Stimulated activated CD4-positive, alpha-beta T cell treated with anti-CD3 and anti-CD28 coated beads, Interleukin-4, amount 100 ng/mL, for 24 hours (primary cell): Measurements from ENCODE around the gene UBL3.

Experiments used
- DNase-seq: peaks from one replicate; pipeline ENCODE4 v3.0.0-alpha.2; 2020

The UBL3 gene

DNA sequence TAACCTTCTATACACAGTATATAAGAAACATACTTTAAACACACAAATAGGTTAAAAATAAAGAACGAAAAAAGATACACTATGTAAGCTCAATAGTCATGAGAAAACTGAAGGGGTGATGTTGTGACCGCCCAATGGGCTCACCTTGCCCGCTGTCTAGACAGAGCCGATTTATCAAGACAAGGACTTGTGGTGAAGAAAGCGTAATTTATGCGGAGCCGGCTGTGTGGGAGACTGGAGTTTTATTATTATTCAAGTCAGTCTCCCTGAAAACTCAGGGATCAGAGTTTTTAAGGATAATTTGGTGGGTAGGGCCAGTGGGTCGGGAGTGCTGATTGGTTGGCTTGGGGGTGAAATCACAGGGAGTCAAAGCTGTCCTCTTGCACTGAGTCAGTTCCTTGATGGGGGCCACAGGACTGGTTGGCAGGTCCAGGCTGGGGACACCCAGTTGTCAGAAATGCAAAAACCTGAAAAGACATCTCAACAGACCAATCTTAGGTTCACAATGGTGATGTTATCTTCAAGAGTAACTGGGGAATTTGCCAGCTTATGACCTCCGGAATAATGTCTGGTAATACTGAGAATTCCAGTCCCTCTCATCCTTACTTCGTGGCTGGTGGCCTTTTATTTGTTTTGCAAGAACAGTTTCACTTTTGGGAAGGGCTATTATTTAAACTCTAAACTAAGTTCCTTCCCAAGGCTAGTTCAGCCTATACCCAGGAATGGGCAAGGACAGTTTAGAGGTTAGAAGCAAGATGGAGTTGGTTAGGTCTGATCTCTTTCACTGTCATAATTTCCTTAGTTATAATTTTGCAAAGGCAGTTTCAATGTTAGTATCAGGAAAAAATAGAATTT lies 96.6 kb downstream of the UBL3 start:
- DNase-seq: no peak

GRCh38 chr13:29752175-29752574 lies 98.2 kb downstream of the UBL3 start:
- DNase-seq: no peak

DNA sequence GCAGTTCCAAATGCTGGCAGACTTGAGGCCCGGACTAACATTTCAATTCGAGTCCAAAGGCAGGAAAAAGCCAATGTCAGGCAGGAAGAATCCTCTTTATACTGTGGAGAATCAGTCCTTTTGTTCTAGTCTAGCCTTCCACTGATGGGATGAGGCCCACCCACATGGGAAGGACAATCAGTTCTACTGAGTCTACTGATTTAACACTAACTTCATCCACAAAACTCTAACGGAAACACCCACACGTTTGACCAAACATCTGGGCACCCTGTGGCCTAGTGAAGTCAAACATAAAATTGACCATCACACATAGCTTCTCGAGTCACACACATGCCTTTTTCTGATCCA lies 100.3 kb downstream of the UBL3 start:
- DNase-seq: no peak

DNA sequence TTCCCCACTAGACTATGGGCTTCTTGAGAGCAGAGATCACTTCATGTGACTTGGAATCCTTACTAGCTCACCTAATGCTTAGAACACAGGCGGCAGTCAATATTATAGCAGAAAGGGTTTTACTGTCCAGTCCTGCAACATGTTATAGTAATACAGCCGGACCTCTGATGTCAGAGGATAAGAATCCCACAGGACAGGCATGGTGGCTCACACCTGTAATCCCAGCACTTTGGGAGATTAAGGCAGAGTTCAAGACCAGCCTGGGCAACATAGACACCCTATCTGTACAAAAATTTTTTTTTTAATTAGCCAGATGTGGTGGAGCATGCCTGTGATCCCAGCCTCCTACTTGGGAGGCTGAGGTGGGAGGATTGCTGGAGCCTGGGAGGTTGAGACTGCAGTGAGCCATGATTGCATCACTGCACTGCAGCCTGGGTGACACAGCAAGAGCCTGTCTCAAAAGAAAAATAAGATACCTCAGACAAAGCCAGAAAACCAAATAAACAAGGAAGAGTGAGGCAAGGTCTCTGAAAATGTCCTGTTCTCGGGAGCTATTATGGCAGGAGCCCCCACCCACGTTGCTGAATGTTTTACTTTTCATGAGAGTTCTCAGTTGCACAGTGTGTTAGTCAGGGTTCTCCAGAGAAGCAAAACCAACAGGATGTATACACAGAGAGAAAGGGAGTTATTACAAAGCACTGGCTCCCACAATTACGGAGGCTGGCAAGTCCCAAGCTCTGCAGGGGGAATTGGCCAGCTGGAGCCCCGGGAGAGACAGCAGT lies 100.8 kb downstream of the UBL3 start:
- DNase-seq: no peak

DNA sequence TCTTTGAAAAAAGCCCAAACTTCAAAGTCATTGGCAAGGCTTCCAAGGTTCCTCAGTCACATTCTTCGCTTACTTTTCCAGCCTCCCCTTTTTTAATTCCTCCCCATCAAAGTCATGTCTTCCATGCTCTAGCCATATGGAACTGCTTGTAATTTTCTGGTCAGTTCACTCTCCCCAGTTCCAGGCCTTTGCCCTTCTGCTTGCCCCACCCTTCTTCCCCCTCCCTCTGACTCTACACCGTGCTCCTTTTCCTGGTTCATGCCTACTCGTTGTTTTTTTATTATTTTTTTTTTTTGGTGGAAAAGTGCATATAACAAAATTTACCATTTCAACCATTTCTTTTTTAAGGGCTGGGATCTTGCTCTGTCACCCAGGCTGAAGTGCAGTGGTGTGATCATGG lies 102.3 kb downstream of the UBL3 start:
- no peak for DNase-seq

GRCh38 chr13:29746148-29746677 lies 104.2 kb downstream of the UBL3 start:
- no peak for DNase-seq

GRCh38 chr13:29745704-29746103 lies 104.7 kb downstream of the UBL3 start:
- no peak for DNase-seq

DNA sequence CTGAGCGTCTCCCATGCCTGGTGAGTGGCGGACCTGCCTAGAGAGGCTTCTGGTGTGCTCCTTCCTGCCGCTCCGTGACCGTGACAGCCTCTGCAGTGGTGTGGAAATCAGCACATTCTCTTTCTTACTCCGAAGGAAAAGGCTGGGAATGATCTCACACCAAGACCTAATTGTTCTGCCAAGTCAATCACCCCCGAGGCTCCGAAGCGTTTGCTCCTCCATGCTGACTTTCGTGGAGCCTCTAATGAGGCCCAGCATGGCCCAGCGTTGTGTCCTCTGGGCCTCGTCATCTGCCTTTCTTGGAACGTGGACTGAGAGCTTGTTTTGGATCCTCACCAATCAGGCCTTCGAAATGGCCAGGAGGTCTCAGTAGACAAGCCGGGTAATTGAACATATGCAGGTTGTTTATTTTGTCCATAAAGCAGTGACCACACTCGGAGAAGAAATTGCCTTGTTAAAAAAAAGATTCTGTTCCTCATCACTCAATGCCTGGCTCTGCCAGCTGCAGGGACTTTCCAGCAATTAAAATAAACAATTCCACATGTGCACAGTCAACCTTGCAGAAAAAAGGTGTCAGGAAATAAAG lies 107.1 kb downstream of the UBL3 start:
- DNase-seq: no peak

DNA sequence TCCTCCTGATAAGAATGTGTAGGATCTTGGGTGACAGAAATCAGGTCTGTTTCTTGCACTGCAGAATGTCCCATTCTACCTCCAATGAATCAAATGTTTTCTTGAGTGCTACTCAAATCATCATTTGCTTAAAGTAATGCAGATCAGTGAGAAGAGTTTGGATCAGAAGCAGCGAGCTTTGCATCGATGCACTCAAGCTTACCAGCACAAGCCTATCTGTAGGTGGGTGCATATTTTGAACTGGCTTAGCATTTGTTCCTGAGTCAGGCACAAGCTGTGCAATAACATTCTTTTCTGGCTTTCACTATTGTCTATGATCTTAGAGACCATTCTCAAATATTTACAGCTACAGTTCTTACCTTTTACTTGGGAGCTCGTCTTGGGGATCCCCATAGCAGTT lies 109.5 kb downstream of the UBL3 start:
- DNase-seq: no peak

DNA sequence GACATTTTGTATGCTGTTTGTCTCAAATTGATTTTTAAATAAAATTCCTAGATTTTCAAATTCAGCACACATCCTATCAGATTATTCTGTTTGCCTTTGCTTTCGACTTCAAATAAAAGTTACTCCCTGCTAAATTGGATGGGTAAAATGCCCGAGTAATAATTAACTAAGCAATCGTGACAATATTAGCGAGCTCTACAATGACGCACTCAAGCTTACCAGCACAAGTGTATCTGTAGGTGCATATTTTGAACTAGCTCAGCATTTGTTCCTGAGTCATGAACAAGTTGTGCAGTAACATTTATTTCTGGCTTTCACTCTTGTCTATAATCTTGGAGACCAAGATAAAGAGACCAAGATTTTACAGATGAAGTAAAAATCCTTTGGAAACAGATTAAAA lies 113.4 kb downstream of the UBL3 start:
- no peak for DNase-seq

DNA sequence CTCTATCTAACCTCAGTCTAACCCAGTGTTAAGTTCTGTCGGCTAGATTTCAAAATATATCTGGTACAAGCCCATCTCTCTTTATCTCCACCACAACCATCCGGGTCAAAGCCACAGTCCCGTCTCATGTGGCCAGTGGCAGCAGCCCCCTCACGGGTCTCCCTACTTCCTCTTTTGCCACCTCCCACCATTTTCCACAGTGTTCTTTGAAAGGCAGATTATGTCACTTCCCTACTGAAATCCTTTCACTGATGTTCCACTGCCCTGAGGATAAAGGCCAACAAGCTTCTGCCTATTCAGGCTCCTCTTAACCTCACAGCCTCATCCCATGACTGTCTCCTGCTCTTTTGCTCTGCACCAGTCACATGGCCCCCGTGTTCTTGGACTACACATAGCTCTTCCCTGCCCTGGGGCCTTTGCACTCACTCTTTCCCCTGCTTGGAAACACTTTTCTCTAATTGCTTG lies 117.2 kb downstream of the UBL3 start:
- no peak for DNase-seq

- no peak for DNase-seq
Observed at GRCh38 chr13:29730253-29730652, 120.2 kb downstream of the UBL3 start.

DNA sequence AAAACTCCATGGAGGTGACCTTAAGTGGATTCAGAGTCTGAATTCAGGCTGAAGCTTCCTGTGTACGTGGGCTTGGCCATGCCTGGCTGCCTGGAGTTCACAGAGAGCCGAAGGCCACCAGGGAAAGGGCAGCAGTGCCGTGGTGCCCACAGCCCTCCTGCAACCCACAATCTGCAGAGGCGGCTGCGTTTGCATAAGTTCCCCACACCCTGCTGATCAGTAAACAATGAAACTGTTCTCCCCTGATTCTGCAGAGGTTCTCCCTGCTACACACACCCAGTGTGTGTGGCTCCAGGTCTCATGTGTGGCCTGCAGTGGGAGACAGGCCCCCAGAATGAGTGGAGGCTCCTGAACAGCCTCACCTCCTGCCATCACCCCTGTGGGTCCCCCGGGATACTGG lies 128.0 kb downstream of the UBL3 start:
- no peak for DNase-seq

GRCh38 chr13:29721766-29722165 lies 128.7 kb downstream of the UBL3 start:
- DNase-seq: no peak

- no peak for DNase-seq
Observed at GRCh38 chr13:29718694-29719093, 131.7 kb downstream of the UBL3 start.

DNA sequence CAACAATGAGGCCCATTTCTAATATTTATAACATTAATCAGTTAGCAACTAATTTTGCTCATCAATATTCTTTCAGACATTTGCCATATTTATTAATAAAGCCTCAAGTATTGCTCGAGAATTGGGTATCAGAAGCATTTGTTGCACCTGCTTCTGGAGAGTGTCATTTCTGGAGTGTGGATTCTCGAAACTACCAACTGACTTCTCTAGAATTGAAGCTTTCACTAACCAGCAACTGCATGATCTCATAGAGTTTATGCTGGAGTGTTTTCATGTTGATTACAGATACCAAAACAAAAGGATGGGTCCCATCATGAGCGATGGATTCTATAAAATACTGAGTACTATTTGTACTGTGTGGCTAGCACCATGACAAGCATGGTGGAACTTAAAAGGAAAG lies 133.9 kb downstream of the UBL3 start:
- DNase-seq: no peak
